Neural progenitor cell (in vitro differentiated cells): ENCODE results near the gene C1QL4. TPM values are rescaled to one million over a fixed set of nuclear protein-coding genes. Genes with fewer than 3 reads are reported as not detected.
"Not testable (repeated sequence)": the region's sequence is repeated elsewhere in the genome, so short reads cannot be mapped to it uniquely, and the experiment has no call there.

Source experiments
- DNase-seq: peaks from one replicate; pipeline ENCODE4 v3.0.0-alpha.2; 2016; ENCODE audit warnings: low spot score
- H2AFZ ChIP-seq: fragments of 200-600 bp; sonication (generic); replicated peaks from 2 replicates; pipeline ENCODE4 v1.6.1; 2016; ENCODE audit warnings: antibody characterized with exemption
- H3F3A ChIP-seq: fragments of 200-600 bp; sonication (generic); 2 replicates; pipeline ENCODE4 v1.6.1; 2016; ENCODE audit warnings: antibody characterized with exemption, low read depth
- H3K27ac ChIP-seq: fragments of 200-600 bp; sonication (generic); 2 replicates; pipeline ENCODE4 v1.5.1; 2016; ENCODE audit warnings: mild to moderate bottlenecking
- H3K27me3 ChIP-seq: fragments of 200-600 bp; sonication (generic); 2 replicates; pipeline ENCODE4 v1.6.1; 2016; ENCODE audit warnings: mild to moderate bottlenecking, moderate library complexity
- H3K36me3 ChIP-seq: fragments of 200-600 bp; sonication (generic); 2 replicates; pipeline ENCODE4 v1.5.1; 2016
- H3K4me1 ChIP-seq: fragments of 200-600 bp; sonication (generic); 2 replicates; pipeline ENCODE4 v1.6.1; 2016; ENCODE audit warnings: mixed run types
- H3K4me2 ChIP-seq: fragments of 200-600 bp; sonication (generic); 2 replicates; pipeline ENCODE4 v1.6.1; 2016
- H3K4me3 ChIP-seq: fragments of 200-600 bp; sonication (generic); 2 replicates; pipeline ENCODE4 v1.5.1; 2016
- H3K79me2 ChIP-seq: fragments of 200-600 bp; sonication (generic); 2 replicates; pipeline ENCODE4 v1.6.1; 2016; ENCODE audit warnings: low read depth
- H3K9ac ChIP-seq: fragments of 200-600 bp; sonication (generic); 2 replicates; pipeline ENCODE4 v1.6.1; 2016
- H3K9me3 ChIP-seq: fragments of 200-600 bp; sonication (generic); 2 replicates; pipeline ENCODE4 v1.5.1; 2016; ENCODE audit warnings: low read depth
- H4K20me1 ChIP-seq: fragments of 200-600 bp; sonication (generic); 2 replicates; pipeline ENCODE4 v1.6.1; 2016; ENCODE audit warnings: low read depth
- H3K27ac Mint-ChIP-seq: 3 replicates; pipeline ENCODE4 v1.8.0; 2021; ENCODE audit warnings: mixed read lengths
- H3K27me3 Mint-ChIP-seq: 2 replicates; pipeline ENCODE4 v1.8.0; 2022; ENCODE audit warnings: low read depth, mild to moderate bottlenecking, inconsistent platforms, moderate library complexity, mixed read lengths; ENCODE audit not compliant: insufficient read depth
- H3K36me3 Mint-ChIP-seq: 3 replicates; pipeline ENCODE4 v1.8.0; 2021; ENCODE audit warnings: mixed read lengths
- H3K4me1 Mint-ChIP-seq: 3 replicates; pipeline ENCODE4 v1.8.0; 2021; ENCODE audit warnings: mixed read lengths
- H3K4me3 Mint-ChIP-seq: 3 replicates; pipeline ENCODE4 v1.8.0; 2021; ENCODE audit warnings: mild to moderate bottlenecking, moderate library complexity, mixed read lengths
- H3K9me3 Mint-ChIP-seq: 3 replicates; pipeline ENCODE4 v1.8.0; 2020; ENCODE audit warnings: mixed read lengths
- EZH2 ChIP-seq: fragments of 200-600 bp; sonication (generic); IDR thresholded peaks from 2 replicates; pipeline ENCODE4 v1.6.1; 2017; ENCODE audit warnings: antibody characterized with exemption, mild to moderate bottlenecking, moderate library complexity
- EZH2phosphoT487 ChIP-seq: fragments of 200-600 bp; sonication (generic); IDR thresholded peaks from 2 replicates; pipeline ENCODE4 v1.6.1; 2017; ENCODE audit warnings: antibody characterized with exemption
- total RNA-seq: library from RNA; depleted of rRNA; stranded (reverse); fragments of >200 nt; gene quantifications from 2 replicates; pipeline ENCODE4 v1.2.3, GENCODE V29; 2015; ENCODE audit warnings: low replicate concordance
- TF ChIP-seq, protein P1 (sequence below): fragments of 200-600 bp; sonication (generic); IDR thresholded peaks from 2 replicates; pipeline ENCODE4 v1.5.1; 2017; ENCODE audit warnings: antibody characterized with exemption, mild to moderate bottlenecking

C1QL4 gene
- total RNA-seq, 1 donor from 2014 or later: 0.84 TPM

DNA sequence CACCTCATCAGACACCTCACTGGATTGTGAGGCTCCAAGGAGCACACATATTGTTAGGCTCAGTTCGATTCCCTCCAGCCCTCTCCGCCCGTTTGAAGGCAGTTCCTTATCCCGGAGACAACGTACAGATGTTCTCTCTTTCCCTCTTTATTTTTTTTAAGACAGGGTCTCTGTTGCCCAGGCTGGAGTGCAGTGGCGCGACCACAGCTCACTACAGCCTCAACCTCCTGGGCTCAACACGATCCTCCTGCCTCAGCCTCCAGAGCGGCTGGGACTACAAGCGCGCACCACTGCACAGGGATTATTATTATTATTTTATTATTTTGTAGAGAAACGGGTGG lies 14.7 kb downstream of the C1QL4 start:
- Histone ChIP-seq H3K9me3 (no peaks in the 10 kb centered on the region), H3K4me2 (peak overlapping the region; percentile 77), H3K9ac (peak overlapping the region; percentile 68), H2AFZ (peak overlapping the region; percentile 75), H3K4me1 (peaks cover 13% of the 10 kb centered on the region), H3K36me3 (no peaks in the 10 kb centered on the region), H4K20me1 (no peaks in the 10 kb centered on the region), H3K27me3 (peaks cover 14% of the 10 kb centered on the region), H3F3A (peaks cover 11% of the 10 kb centered on the region), H3K79me2 (peaks cover 16% of the 10 kb centered on the region), H3K27ac (no peak overlapping the region), H3K4me3 (peak overlapping the region; percentile 89)
- peaks cover 11% of the 10 kb centered on the region for H3K36me3 Mint-ChIP-seq
- H3K27ac Mint-ChIP-seq: peak overlapping the region; percentile 94
- peaks cover 11% of the 10 kb centered on the region for H3K27me3 Mint-ChIP-seq
- no peak for DNase-seq
- no peaks in the 10 kb centered on the region for H3K9me3 Mint-ChIP-seq
- H3K4me1 Mint-ChIP-seq: peaks cover 21% of the 10 kb centered on the region
- peak overlapping the region; percentile 97 for H3K4me3 Mint-ChIP-seq
- TF ChIP-seq, protein P1, sequence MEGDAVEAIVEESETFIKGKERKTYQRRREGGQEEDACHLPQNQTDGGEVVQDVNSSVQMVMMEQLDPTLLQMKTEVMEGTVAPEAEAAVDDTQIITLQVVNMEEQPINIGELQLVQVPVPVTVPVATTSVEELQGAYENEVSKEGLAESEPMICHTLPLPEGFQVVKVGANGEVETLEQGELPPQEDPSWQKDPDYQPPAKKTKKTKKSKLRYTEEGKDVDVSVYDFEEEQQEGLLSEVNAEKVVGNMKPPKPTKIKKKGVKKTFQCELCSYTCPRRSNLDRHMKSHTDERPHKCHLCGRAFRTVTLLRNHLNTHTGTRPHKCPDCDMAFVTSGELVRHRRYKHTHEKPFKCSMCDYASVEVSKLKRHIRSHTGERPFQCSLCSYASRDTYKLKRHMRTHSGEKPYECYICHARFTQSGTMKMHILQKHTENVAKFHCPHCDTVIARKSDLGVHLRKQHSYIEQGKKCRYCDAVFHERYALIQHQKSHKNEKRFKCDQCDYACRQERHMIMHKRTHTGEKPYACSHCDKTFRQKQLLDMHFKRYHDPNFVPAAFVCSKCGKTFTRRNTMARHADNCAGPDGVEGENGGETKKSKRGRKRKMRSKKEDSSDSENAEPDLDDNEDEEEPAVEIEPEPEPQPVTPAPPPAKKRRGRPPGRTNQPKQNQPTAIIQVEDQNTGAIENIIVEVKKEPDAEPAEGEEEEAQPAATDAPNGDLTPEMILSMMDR: no peak
- TF ChIP-seq EZH2 (no peak), EZH2phosphoT487 (no peak)

DNA sequence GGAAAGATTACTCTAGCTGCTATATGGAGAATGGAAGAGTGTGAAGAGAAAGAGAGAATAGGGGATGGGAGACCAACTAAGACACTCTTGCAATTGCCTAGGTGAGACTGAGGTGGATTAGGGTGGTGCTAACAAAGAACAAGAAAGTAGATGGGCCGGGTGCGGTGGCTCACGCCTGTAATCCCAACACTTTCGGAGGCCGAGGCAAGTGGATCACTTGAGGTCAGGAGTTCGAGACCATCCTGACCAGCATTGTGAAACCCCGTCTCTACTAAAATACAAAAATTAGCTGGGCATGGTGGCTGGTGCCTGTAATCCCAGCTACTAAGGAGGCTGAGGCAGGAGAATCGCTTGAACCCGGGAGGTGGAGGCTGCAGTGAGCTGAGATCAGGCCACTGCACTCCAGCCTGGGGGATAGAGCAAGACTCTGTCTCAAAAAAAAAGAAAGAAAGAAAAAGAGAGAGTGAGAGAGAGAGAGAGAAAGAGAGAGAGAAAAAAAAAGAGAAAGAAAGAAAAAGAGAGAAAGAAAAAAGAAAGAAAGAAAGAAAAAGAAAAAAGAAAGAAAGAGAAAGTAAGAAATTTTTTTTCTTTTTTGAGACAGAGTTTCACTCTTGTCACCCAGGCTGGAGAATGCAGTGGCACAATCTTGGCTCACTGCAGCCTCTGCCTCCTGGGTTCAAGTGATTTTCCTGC lies 16.4 kb downstream of the C1QL4 start:
- not testable (repeated sequence) for H3K4me2 ChIP-seq, H3K36me3 ChIP-seq, H3K9ac ChIP-seq, H3K4me3 ChIP-seq, H3K36me3 Mint-ChIP-seq, H3K27ac ChIP-seq, H2AFZ ChIP-seq, DNase-seq, H3K27ac Mint-ChIP-seq, H3K9me3 Mint-ChIP-seq, H4K20me1 ChIP-seq, H3K9me3 ChIP-seq, H3K27me3 Mint-ChIP-seq
- peaks cover 21% of the 10 kb centered on the region for H3K4me1 Mint-ChIP-seq
- Histone ChIP-seq H3F3A (peaks cover 11% of the 10 kb centered on the region), H3K79me2 (peaks cover 16% of the 10 kb centered on the region), H3K4me1 (peaks cover 13% of the 10 kb centered on the region), H3K27me3 (peaks cover 14% of the 10 kb centered on the region)
- peak overlapping the region; percentile 19 for H3K4me3 Mint-ChIP-seq

DNA sequence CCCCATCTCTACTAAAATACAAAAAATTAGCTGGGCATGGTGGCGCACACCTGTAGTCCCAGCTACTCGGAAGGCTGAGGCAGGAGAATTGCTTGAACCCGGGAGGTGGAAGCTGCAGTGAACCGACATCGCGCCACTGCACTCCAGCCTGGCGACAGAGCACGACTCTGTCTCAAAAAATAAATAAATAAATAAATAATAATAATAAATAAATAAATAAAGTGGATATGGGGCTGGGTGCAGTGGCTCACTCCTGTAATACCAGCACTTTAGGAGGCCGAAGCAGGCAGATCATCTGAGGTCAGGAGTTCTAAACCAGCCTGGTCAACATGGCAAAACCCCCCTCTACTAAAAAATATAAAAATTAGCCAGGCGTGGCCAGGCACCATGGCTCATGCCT lies 19.9 kb downstream of the C1QL4 start:
- not testable (repeated sequence) for DNase-seq, H3K36me3 Mint-ChIP-seq, H3K4me3 ChIP-seq, H3K27ac Mint-ChIP-seq, H3K36me3 ChIP-seq, H3K4me2 ChIP-seq, H3K4me3 Mint-ChIP-seq, H3K4me1 ChIP-seq, H3K79me2 ChIP-seq, H3K9me3 Mint-ChIP-seq, H3K9me3 ChIP-seq, H3F3A ChIP-seq, H2AFZ ChIP-seq, H3K4me1 Mint-ChIP-seq, H3K9ac ChIP-seq, H4K20me1 ChIP-seq, H3K27ac ChIP-seq, H3K27me3 Mint-ChIP-seq
- H3K27me3 ChIP-seq: peaks cover 14% of the 10 kb centered on the region

DNA sequence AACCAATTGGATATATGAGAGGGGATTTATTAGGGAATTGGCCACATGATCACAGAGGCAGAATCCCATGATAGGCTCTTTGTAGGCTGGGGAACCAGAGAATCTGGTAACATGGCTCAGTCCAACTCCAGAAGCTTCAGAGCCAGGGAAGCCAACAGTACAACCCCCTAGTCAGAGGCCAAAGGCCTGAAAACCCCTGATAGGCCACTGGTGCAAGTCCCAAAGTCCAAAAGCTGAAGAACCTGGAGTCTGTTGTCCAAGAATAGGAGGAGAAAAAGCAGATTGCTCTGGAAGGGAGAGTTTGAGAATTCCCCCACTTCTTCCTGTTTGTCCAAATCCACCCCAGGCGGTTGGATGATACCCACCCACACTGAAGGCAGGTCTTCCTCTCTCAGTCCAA lies 22.2 kb downstream of the C1QL4 start:
- Histone ChIP-seq H3K79me2 (no peaks in the 10 kb centered on the region), H3K36me3 (no peaks in the 10 kb centered on the region), H3K27ac (no peak overlapping the region), H3K27me3 (peaks cover 14% of the 10 kb centered on the region), H3K4me1 (no peaks in the 10 kb centered on the region), H3K4me2 (no peak overlapping the region), H2AFZ (no peak overlapping the region), H4K20me1 (no peaks in the 10 kb centered on the region), H3F3A (no peaks in the 10 kb centered on the region), H3K9ac (no peak overlapping the region), H3K4me3 (no peak overlapping the region), H3K9me3 (no peaks in the 10 kb centered on the region)
- H3K27me3 Mint-ChIP-seq: peaks cover 6% of the 10 kb centered on the region
- H3K9me3 Mint-ChIP-seq: no peaks in the 10 kb centered on the region
- TF ChIP-seq, protein P1: no peak
- no peak for TF ChIP-seq EZH2phosphoT487
- DNase-seq: no peak
- no peak overlapping the region for H3K27ac Mint-ChIP-seq
- no peaks in the 10 kb centered on the region for H3K36me3 Mint-ChIP-seq
- H3K4me3 Mint-ChIP-seq: no peak overlapping the region
- H3K4me1 Mint-ChIP-seq: no peaks in the 10 kb centered on the region

DNA sequence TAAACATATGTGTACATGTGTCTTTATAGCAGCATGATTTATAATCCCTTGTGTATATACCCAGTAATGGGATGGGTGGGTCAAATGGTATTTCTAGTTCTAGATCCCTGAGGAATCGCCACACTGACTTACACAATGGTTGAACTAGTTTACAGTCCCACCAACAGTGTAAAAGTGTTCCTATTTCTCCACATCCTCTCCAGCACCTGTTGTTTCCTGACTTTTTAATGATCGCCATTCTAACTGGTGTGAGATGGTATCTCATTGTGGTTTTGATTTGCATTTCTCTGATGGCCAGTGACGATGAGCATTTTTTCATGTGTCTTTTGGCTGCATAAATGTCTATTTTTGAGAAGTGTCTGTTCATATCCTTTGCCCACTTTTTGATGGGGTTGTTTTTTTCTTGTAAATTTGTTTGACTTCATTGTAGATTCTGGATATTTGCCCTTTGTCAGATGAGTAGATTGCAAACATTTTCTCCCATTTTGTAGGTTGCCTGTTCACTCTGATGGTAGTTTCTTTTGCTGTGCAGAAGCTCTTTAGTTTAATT lies 26.5 kb downstream of the C1QL4 start:
- not testable (repeated sequence) for H3K36me3 Mint-ChIP-seq, H3K9ac ChIP-seq, H3K36me3 ChIP-seq, H3K27ac ChIP-seq, H3K27ac Mint-ChIP-seq, H3K4me1 Mint-ChIP-seq, H4K20me1 ChIP-seq, H3K4me3 Mint-ChIP-seq, H3K4me1 ChIP-seq, H3F3A ChIP-seq, H3K4me3 ChIP-seq, H3K79me2 ChIP-seq, H3K4me2 ChIP-seq, H3K27me3 Mint-ChIP-seq, DNase-seq, H2AFZ ChIP-seq, H3K9me3 ChIP-seq, H3K9me3 Mint-ChIP-seq
- H3K27me3 ChIP-seq: peaks cover 17% of the 10 kb centered on the region
